Activated gamma-delta T cell (primary cell): ENCODE measurements around the gene MTRR.

Experiments used
- DNase-seq: peaks from one replicate; lab custom pipeline; 2025; lab: John Stamatoyannopoulos, UW
- total RNA-seq, 2 donors: gene quantifications; one replicate each; lab custom pipeline; 2026; lab: John Stamatoyannopoulos, UW

MTRR gene
- total RNA-seq, result 50.4 to 50.9 reads per million in 2 donors

DNA sequence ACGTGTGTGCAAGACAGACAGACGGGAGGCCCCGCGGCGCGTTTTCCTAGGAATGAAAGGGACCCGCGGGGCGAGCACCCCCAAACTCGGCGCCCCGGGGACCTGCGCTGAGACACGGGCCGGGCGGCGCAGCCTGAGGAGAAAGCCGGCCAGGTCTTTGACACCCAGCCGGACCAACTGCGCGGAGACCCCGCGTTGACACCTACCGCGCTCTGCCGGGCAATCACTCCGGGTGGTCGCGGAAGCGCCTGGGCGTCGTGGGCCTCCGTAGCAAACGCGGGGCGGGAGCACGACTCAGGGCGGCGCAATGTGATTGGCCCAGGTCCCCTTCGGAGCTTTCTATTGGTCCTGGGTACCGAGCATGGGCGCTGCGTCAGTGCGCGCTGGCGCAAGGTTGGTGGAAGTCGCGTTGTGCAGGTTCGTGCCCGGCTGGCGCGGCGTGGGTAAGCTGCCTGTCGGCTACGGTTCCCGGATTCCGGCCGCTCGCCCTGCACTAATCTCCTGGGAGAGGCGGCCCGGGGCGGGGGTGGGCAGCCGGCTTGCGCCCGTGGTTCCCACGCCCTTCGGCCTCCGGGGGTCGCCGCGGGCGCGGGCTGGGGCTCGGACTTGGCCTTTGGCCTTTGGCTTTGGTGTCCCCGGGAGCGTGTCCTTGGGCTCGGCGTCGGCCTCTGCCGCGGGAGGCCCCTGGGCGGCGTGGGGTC is at the start of gene MTRR, which contains the start of gene FASTKD3:
MTRR (plus strand) TSS at position 376 of the 701 bp plus-strand sequence. CDS start 1,647 bp downstream, outside the sequence.
FASTKD3 (minus strand) TSS at position 259 of the 701 bp plus-strand sequence. CDS start 948 bp downstream, outside the sequence.
- DNase-seq, result peak; percentile 78

DNA sequence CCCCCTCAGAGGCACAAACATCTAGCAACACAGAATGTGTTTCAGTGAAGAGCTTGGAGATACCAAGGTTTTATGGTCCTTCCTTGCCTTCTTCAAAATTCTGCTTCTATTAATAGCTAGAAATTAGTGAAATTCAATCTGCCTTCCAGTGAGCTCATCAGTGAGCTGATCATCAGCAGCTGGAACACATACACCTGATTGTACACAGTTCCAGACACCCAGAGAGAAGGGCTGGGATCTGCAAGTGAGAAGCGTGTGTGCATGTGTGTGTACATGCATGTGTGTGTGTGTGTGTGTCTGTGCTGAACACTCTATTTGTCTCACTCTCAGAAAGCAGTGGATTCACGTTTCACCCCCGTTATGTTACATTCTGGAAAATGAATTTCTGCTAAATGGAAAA is 46.5 kb upstream of the MTRR start:
- no peak for DNase-seq

DNA sequence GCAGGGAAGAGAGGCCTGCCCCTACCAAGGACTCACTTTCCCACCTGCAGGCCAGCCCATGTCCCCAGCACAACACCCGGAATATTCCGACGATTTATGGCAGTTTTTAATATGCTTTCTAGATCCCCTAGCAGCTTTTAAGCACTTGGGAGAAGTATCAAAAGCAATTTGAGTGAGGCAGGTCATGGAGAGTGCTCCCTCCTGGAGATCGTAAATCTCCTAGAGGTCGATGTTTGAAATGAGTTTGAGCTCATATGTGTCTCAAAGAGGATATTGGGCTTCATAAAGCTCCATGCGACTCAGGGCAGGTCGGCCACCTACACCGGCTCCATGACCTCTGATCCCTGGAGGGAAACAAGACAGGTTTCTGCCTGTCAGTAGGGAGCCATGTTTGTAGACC is 45.4 kb upstream of the MTRR start:
- no peak for DNase-seq

DNA sequence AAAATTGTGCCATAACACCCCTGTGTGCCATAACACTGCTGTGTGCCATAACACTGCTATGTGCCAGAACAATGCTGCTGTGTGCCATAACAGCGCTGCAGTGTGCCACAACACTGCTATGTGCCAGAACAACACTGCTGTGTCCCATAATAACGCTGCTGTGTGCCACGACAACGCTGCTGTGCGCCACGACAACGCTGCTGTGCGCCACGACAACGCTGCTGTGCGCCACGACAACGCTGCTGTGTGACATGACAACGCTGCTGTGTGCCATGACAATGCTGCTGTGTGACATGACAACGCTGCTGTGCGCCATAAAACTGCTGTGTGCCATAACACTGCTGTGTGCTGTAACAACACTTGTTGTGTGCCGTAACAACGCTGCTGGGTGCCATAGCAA is 44.0 kb upstream of the MTRR start:
- DNase-seq, result no peak

DNA sequence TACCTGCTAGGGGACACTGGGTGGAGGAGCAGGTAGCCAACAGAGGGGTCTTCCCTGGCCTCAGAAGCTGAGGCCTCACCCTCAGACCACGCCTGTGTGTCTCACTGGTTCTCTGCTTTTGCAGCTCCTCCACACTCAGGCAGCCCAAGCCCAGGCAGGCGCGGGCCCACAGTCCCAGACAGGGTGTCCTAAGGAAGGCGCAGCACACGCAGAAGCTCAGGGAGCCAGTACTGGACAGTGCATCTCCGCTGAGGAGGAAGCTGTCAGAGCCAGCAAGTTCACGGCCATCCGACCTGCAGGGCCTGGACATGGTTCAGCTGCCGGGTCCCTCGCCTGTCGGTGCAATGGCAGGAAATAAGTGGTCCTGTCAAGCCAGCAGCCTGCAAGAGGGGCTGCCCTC is 43.3 kb upstream of the MTRR start:
- no peak for DNase-seq

DNA sequence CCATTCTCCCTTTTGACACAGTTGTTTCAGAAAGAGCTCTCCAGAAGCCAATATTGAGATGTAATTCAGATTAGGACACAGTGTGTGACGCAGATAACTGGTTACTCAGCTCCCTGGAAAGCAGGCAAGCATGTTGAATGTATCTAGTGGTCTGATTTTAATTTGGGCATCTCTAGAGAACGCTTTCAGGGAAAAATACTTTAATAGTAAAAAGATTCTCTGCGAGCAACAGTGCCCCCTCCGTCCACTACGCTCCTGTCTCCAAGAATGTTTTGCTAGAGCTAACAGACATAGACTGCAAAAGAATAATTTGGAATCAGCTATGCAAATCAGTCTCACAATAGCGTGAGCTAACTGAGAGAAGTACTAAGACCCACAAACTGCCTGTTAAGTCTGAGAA is 41.3 kb upstream of the MTRR start:
- DNase-seq, result no peak

DNA sequence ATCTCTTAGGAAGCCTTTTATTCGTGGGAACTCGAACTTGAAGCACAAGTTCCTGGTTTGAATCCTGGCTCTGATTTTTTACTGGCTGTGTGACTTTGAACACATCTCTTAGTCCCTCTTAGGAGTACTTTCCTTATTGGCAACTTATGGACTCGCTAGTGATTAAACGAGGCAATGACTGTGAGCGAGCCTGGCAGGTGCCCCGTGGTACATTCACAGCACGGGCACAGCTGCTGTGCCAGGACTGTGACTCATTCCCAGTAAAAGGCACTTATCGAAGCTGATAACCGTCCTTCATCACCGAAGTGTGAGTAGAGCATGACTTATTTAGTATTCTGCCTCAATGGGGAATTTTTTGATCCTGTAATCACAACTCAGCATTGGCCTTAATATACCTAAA is 40.7 kb upstream of the MTRR start:
- DNase-seq, result no peak

DNA sequence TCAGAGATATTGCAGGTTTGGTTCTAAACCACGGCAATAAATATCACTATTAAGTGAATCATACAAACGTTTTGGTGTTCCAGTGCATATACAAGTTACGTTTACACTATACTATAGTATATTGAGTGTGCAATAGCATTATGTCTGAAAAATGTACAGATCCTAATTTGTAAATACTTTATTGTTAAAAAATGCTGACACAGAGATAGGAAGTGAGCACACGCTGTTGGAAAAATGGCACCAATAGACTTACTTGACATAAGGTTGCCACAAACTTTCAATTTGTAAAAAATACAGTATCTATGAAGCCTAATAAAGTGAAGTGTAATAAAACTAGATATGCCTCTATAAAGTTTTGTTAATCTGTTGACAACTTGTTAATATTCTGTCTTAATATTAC is 34.0 kb upstream of the MTRR start:
- no peak for DNase-seq

DNA sequence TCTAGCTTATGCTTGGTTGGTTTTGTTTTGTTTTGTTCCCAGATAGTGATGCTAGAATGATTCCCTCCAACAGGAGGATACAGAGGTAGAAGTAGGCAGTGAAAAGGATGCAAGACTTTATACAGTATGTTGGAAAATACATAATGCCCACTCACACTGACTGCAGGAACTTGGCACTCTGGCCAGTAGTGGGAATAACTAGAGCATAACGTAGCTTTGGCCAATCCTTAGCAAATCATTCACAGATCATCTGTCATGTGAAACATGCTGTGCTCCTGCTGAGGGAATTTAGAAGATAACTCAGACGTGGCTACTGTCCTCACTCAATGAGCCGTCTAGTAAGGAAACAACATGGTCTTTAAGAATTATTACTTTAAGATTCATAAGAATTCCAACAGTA is 31.5 kb upstream of the MTRR start:
- no peak for DNase-seq

DNA sequence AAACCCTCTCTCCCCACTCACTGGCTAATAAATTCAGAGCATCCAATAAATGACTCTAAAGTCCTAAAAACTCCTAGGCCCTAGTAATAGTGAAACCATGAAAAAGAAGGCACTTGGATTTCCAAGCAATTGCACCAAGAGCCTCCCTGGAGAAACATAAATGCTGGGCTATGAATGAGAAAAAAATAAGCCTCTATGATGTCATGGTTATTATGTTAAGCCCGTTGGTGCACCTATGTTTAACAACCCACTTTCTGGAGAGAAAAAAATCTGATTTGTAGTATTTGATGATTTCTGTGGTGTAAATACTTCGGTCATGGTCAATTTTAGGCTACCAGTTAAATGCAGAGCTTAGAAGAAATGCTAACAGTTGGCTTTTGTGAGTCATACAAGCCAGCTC is 26.4 kb upstream of the MTRR start:
- no peak for DNase-seq

DNA sequence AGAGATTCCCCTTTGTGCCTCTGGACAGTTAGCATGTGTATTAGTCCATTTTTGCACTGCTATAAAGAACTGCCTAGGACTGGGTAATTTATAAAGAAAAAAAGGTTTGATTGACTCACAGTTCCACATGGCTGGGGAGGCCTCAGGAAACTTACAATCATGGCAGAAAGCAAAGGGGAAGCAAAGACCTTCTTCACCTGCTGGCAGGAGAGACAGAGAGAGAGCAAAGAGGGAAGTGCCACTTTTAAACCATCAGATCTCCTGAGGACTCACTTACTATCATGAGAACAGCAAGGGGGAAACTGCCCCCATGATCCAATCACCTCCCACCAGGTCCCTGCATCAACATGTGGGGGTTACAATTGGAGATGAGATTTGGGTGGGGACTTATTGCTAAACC is 24.0 kb upstream of the MTRR start:
- no peak for DNase-seq

DNA sequence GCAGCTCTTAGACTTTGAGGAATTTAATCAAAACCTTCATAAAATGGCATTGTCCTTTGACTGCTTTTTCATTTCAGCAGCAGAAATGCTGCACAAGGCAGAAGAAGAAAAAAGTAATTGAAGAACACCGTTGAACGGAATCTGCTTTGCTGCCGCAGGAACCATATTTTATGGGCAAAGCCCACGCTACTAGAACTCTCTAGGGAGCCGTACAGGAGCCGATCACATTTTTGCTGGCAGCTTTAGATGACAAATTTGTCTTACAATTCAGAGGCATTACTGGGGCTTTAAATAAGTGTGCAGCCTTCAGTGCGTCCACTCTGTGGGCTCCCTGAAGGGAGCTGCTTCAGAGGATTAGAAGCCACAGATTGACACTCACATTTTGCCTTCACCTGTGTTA is 23.4 kb upstream of the MTRR start:
- DNase-seq, result no peak

DNA sequence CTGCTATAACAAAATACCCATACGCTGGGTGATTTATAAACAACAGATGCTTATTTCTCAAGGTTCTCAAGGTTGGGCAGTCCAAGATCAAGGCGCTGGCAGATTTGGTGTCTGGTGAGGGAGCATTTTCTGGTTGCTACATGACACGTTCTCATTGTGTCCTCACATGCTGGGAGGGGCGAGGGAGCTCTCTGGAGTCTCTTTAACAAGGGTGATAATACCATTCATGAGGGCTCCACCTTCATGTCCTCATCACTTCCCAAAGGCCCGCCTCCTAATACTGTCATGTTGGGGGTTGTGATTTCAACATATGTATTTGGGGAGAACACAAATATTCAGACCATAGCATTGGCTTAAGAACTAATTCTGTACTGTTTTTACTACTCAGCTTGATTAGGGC is 22.6 kb upstream of the MTRR start:
- no peak for DNase-seq

DNA sequence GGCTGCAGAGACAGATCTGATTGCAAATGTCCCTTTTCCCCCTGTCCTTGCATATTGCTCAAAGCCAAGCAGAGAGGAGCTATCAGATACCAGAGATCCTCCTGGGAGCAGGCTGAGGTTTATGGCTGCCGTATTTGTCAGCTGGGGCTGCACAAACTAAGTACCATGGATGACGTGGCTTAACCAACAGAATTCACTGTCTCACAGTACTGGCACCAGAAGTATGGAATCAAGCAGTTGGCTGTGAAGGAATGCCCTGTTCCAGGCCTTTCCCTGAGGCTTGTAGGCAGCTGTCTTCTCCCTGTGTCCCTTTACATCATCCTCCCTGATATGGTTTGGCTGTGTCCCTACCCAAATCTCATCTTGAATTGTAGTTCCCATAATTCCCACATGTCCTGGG is 20.7 kb upstream of the MTRR start:
- no peak for DNase-seq

DNA sequence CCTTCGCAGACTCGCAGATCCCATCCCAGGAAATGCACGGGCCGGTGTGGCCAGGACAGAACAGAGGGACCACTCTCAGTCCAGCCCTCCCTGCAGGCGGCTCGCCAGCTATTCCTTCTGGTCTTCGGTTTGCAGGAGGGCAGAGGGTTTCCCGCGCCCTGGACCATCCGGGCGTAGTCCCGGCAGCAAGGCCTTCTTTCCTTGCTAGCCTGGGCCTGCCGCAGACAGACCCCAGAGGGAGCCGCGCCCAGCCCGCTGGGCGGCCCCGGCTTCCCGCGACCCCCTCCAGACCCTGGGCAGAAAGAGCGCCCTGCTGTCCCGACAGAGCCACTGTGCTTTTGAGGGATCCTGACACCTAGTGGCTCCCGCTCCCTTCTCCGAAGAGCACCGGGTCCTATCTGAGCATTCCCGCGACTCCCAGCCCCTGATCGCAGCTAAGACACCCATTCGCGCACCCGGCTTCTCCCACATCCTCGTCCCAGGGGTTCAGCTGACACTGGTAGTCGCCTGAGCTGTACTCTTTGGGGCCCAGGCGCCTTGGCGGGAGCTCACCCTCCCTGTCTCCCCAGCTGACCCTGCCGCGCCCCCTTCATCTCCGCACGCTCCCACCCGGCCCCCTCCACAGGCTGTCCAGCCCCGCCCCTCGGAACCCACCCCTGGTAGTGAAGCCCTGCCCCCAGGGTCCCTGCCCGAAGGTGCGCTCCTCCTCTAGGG is 19.1 kb upstream of the MTRR start:
- peak; percentile 18 for DNase-seq

DNA sequence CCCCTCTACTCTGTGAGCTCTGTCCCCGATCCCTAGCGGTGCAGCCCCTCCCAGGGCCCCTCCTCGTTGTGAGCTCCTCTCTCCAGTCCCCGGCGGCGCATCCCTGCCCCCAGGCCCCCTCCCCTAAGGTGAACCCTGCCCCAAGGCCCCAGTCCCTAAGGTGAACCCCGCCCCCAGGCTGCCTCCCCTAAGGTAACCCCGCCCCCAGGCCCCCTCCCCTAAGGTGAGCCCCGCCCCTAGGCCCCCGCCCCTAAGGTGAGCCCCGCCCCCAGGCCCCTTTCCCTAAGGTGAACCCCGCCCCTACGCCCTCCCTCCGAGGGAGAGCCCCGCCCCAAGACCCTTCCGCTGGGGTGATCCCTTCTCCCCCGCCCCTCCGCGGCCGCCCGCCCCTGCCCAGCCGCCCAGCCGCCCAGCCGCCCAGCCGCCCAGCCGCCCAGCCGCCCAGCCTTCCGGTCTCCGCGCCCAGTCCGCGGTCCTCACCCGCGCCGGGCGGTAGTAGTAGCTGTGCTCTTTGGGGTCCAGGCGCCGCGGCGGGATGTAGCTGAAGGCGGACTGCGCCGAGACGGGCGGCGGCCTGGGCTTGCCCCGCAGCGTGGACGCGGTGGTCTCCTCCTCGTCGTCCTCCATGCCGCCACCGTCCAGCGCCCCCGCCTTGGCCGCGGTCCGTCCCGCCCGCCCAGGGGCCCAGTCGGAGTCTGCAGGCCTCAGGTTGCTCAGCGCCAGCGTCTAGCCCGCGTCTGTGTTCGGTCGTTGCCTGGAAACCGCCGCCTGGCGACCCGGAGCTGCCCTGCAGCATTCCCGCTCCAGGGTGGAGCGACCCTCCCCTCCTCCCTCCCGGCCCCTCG is 18.3 kb upstream of the MTRR start, which contains the start of gene CFAP90:
CFAP90 (minus strand) TSS at position 739 of the 845 bp plus-strand sequence; CDS start at position 627, 112 bp downstream.
- DNase-seq, result peak; percentile 29

DNA sequence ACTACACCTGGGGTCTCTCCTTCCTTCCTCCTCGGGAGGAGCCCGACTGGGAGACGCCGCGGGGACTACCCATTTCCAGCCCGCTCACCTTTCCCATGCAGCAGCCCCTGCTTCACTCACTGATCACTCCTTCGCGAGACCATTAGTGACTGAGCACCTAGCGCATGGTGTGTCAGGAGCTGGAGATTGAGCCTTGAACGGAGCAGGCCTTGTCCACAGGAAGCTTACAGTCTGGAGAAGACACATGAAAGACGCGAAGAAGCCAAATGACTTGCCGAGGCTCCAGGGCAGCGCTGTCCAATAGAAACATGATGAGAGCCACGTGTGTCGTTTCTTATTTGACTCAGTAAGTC is 17.7 kb upstream of the MTRR start:
- no peak for DNase-seq

DNA sequence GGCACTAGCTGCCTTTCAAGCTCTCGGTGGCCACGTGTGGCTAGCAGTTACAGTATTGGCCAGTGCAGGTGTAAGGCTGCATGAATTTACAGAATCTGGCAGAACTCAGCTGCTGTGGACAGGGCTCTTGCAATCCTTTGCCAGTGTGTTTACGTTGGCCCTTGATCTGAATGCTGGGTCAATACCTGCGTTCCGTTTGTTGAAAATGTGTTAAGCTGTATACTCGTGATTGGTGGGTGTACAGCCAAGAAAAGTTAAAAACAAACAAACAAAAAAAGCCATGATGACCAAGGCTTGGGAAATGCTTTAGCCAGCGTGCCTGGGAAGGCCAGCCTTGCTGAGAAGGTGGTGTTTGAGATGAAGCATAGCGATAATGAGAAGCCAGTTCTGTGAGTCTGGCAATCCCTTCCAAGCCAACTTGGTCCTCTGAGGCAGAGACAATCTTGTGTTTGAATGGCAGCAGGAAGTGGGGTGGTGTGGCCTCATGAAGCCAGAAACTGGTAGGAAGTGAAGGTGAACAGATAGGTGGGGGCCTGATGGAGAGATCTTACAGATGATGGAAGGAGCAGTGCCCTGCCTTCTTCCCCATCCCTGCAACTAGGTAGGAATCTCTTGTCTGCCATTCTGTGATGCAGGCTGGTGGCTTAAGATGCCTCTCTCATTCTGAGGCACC is 17.2 kb upstream of the MTRR start:
- DNase-seq, result no peak

DNA sequence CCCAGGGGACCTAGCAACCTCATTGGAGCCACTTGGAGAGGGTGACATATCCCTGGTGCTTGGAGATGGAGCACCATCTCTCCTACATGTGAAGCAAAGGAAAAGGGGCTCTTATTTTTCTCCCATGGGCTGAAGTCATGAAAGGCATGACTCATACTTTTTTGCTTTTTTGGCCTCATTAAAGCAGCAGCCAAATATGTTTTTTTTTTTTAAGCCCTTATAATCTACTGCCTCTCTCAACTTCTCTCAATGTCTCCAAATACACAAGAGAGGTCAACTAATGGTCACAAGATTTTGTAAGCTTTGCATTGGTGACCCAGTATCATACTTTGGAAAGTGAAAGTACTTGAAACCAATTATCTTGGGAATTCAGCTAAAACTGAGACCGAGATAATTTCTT is 16.4 kb upstream of the MTRR start:
- no peak for DNase-seq

DNA sequence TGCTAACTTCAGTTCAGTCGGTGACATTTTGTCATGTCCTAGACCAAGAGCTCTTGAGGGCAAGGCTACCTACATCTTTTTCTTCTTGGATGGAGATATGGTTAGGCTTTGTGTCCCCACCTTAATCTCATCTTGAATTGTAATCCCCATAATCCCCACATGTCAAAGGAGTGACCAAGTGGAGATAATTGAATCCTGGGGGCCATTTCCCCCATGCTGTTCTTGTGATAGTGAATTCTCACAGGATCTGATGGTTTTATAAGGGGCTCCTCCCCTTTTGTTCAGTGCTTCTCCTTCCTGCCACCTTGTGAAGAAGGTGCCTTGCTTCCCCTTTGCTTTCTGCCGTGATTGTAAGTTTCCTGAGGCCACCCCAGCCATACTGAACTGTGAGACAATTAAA is 16.0 kb upstream of the MTRR start:
- DNase-seq, result no peak

DNA sequence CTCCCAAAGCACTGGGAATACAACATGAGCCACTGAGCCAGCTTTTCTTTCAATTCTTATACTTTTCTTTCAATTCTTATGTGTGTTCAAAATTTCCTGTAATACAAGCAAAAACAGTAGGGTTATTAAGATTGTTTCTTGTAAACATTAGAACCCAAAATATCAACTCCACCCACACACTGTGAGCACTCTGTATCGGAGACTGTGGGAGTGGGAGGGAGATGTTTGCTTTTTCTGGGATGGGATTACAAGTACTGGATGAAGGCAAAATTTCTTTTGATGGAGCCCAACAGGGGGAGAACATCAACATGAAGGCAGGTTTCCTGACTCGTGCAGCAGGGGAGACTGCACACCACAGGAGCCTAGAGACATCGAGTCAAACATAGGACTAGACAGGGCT is 13.3 kb upstream of the MTRR start:
- DNase-seq, result no peak

DNA sequence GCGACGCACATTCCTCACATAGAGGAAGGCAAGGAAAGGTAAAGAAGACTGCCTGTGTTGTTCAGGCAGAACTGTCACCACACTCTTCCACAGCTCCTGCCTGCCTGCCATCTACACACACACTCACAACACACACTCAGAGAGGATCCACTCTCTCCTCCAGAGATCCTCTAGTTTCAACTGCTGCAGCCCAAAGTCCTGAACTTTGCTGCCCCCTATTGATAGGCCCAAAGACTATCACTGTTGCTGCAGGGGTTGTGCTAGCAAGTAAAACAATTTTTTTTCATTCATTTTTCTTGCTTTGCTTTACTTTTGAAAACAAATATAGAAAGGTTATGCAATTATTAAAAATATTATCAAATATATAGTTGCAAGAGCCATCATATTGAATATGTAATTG is 12.1 kb upstream of the MTRR start:
- DNase-seq, result no peak
